Activated naive CD8-positive, alpha-beta T cell treated with anti-CD3 and anti-CD28 coated beads, Interleukin-2, amount 50 U/mL, for 24 hours (primary cell): ENCODE results near the gene EMILIN1.
"Not testable (repeated sequence)": the region's sequence is repeated elsewhere in the genome, so short reads cannot be mapped to it uniquely, and the experiment has no call there.

ENCODE experiments used
- ATAC-seq: fragments of 150-1000 bp; cut with Tn5 transposase; one replicate; pipeline ENCODE4 v1.10.0; 2021
- DNase-seq: peaks from one replicate; pipeline ENCODE4 v3.0.0; 2021
- H3K27ac Mint-ChIP-seq: one replicate; pipeline ENCODE4 v1.8.0; 2021; ENCODE audit warnings: mild to moderate bottlenecking, mixed read lengths
- H3K27me3 Mint-ChIP-seq: one replicate; pipeline ENCODE4 v1.8.0; 2021; ENCODE audit warnings: mixed read lengths
- H3K36me3 Mint-ChIP-seq: one replicate; pipeline ENCODE4 v1.8.0; 2021; ENCODE audit warnings: low read depth, mixed read lengths
- H3K4me1 Mint-ChIP-seq: one replicate; pipeline ENCODE4 v1.8.0; 2021; ENCODE audit warnings: mixed read lengths
- H3K4me3 Mint-ChIP-seq: one replicate; pipeline ENCODE4 v1.8.0; 2021; ENCODE audit warnings: mild to moderate bottlenecking, moderate library complexity, mixed read lengths
- H3K9me3 Mint-ChIP-seq: one replicate; pipeline ENCODE4 v1.8.0; 2021; ENCODE audit warnings: mixed read lengths

Gene EMILIN1

DNA sequence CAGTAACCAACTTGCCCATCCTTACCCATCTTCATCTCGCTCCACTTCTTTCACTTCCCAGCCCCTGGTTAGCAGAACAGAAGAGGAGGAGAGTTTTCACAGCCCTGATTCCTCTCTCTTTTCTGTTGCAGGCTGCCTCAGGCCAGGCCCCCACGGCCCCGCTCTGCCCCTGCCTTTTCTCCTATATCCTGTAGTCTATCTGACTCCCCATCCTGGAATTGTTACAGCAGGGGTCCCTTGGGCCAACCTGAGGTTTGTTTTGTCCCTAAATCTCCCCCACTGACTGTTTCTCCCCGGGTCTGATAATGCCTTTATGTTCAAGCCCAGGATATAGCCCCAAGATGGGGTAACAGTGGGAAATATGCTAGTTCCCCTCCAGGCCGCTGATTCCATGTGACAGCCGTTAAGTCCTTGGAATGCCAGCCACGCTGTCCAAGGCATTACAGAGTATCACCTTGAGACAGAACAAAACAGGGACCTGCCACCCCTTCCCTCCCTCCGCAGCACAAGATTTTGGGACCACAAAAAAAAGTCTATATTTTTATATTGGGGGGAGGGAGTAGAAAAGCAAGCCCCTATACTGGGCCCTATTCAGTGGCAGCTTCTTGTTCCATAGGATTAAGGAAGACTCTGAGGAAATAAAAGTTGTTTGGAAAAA is 8.3 kb upstream of the EMILIN1 start:
- no peaks in the 10 kb centered on the region for H3K9me3 Mint-ChIP-seq
- H3K4me1 Mint-ChIP-seq: peaks cover 55% of the 10 kb centered on the region
- no peak for ATAC-seq

DNA sequence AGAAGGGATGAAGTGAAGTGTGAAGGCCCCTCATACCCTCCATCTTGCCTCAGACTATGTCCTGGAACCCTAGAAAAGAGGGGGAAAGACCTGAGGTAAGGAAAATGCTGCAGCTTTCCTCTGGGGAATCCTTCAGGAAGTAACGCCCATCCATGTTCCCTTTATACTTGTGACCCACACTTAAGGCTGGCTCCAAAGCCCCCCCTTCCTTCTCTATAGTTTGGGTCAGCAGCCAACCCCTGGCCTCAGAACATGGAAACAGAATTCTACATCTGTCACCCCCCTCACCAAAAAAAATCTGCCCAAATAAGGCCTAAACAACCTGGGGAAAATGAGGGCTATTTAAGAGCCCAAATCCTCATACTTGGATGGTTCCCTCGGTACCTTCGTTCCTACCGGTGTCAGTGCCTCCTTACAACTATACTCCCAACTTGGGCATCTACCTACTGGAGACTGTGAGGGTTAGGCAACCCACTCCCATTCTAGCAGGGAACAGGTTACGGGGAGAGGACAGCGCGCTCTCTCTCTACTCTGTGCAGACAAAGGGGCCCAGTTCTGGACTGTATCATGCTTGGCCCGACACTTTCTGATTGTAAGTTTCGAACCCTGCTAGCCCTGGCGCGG is 7.7 kb upstream of the EMILIN1 start:
- DNase-seq: no peak
- Mint-ChIP-seq H3K4me1 (peaks cover 61% of the 10 kb centered on the region), H3K9me3 (no peaks in the 10 kb centered on the region), H3K27me3 (no peaks in the 10 kb centered on the region), H3K36me3 (peaks cover 30% of the 10 kb centered on the region), H3K4me3 (peak overlapping the region; percentile 97), H3K27ac (peak overlapping the region; percentile 92)
- ATAC-seq: no peak

More for the DNA sequence above, 8.3 kb upstream of the EMILIN1 start:
- Mint-ChIP-seq H3K4me3 (peak overlapping the region; percentile 97), H3K36me3 (peaks cover 34% of the 10 kb centered on the region), H3K27me3 (no peaks in the 10 kb centered on the region), H3K27ac (peak overlapping the region; percentile 92)
- no peak for DNase-seq

DNA sequence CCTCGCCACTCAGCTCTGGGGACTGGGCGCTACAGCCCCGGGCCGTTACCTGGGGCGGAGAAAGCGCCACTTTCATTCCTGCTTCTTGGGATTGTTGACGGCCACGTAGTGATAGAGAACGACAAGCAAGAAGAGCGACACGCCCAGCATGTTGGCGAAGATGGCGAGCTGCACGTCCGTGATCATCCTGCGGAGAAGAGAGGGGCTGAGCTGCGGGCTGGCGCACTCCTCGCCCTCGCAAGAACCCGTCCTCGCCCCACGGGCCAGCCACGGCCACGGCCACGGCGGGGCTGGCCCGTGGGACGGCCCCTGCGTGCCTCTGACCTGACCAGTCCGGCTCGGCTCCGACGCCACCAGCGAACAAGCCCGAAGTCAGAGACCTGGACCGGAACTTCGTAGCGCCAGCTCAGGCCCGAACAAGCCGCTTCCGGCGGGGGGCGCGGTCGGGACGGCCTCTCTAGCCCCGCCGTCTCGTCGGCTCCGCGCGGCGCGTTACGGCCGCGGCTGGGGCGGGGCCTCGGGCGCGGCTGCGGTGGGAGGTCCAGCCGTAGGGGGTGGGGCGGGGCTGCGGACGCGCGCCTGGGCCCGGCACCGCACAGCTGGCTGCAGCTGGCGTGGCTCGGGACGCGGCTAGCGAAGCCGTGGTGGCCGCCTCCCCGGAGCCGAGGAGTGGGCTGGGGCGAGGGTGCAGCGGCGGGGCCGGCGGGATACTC is 7.0 kb upstream of the EMILIN1 start, which contains the start of gene OST4:
Gene OST4, minus strand, starts transcription at position 378 of the 713 bp plus-strand sequence.
- peaks cover 26% of the 10 kb centered on the region for H3K36me3 Mint-ChIP-seq
- H3K27ac Mint-ChIP-seq: peak within 1 kb of the TSS; percentile 92
- H3K4me3 Mint-ChIP-seq: peak within 1 kb of the TSS; percentile 97
- peaks cover 67% of the 10 kb centered on the region for H3K4me1 Mint-ChIP-seq
- peak; percentile 93 for ATAC-seq
- H3K27me3 Mint-ChIP-seq: no peaks in the 10 kb centered on the region
- no peaks in the 10 kb centered on the region for H3K9me3 Mint-ChIP-seq
- DNase-seq: peak; percentile 92

DNA sequence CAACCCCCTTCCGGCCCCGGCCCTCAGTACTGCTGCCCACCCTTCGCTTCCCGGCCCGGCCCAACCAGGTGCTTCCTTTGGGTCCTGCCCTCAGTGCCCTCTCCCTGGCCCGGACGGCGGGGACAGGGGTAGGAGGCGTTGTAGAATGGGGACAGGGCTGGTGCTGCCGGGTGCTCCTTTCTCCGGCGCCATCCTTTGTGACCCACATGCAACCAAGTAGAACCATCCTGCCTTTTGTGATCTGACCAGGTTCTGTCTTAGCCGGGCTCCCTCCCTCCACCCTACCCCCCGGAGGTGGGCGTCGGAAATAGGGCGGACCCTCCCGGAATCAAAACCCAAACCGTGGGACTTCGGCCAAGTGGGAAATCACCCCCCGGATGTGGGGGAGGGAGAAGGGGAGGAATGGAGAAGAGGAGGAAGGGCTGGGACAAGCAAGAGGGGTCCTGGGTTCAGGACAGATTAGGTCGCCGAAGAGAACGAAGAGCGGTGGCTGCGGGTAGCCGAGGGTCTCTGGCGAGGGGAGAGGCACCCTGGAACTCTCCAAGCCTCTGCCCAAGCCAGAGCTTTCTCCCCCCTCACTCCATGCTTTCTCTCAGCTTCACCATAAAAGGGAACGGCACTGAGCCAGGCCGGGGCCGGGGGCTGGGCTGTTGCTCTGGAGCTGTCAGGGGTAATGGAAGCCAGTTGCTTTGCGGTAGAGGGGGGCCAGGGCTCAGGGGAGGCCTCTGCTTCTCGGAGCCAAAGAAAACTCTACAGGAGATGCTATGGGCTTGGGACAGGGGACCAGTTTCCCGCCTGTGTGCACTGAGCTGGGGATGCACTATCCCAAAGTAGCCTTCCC is 6.2 kb upstream of the EMILIN1 start:
- Mint-ChIP-seq H3K27ac (peak overlapping the region; percentile 85), H3K4me3 (peak overlapping the region; percentile 82), H3K9me3 (no peaks in the 10 kb centered on the region), H3K27me3 (no peaks in the 10 kb centered on the region), H3K4me1 (peaks cover 67% of the 10 kb centered on the region), H3K36me3 (peaks cover 25% of the 10 kb centered on the region)
- DNase-seq (peak; percentile 63), ATAC-seq (peak; percentile 27)

DNA sequence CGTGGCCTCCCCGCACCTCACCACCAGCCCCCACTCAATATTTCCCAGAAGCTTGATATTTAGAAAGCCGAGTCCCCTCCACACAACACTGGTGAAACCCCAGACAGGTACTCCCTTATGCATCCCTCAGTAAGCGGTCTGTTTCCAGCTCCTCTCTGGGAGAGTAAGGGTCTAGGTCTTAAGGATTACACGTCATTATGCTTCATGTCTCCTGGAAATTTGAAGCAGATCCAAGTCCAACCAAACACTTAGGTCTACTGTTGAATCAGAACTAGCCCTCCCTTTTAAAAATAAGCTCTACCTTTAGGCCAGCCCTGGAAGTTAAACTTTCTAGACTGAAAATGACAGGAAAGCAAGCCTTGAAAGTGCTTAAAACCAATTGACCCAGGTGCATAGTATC is 5.5 kb upstream of the EMILIN1 start:
- no peaks in the 10 kb centered on the region for H3K27me3 Mint-ChIP-seq
- ATAC-seq: no peak

DNA sequence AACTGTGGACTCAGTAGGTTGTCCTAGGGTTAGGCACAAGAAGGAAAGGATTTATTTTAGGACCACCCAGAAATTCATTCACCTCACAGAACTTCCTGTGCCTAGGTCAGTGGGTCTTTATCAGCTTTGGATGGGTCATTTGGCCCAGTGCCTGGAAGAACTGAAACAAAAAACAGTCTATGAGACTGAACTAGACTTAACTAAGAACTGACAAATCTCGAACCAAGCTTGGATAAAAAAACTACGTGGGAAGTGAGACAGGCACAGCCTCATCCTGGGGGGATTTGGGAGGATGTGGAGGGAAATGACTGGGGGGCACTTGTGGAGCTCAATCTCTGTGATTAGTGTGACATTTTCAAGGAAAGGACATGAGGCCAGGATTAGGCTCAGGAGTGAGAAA is 4.6 kb upstream of the EMILIN1 start:
- no peaks in the 10 kb centered on the region for H3K9me3 Mint-ChIP-seq
- H3K27ac Mint-ChIP-seq: peak overlapping the region; percentile 41
- DNase-seq (no peak), ATAC-seq (no peak)
- peaks cover 13% of the 10 kb centered on the region for H3K36me3 Mint-ChIP-seq
- no peak overlapping the region for H3K4me3 Mint-ChIP-seq
- no peaks in the 10 kb centered on the region for H3K27me3 Mint-ChIP-seq
- peaks cover 68% of the 10 kb centered on the region for H3K4me1 Mint-ChIP-seq

More for the DNA sequence above, 5.5 kb upstream of the EMILIN1 start:
- DNase-seq: no peak
- peaks cover 20% of the 10 kb centered on the region for H3K36me3 Mint-ChIP-seq
- no peaks in the 10 kb centered on the region for H3K9me3 Mint-ChIP-seq
- H3K4me3 Mint-ChIP-seq: peak overlapping the region; percentile 82
- H3K4me1 Mint-ChIP-seq: peaks cover 69% of the 10 kb centered on the region
- H3K27ac Mint-ChIP-seq: peak overlapping the region; percentile 85

DNA sequence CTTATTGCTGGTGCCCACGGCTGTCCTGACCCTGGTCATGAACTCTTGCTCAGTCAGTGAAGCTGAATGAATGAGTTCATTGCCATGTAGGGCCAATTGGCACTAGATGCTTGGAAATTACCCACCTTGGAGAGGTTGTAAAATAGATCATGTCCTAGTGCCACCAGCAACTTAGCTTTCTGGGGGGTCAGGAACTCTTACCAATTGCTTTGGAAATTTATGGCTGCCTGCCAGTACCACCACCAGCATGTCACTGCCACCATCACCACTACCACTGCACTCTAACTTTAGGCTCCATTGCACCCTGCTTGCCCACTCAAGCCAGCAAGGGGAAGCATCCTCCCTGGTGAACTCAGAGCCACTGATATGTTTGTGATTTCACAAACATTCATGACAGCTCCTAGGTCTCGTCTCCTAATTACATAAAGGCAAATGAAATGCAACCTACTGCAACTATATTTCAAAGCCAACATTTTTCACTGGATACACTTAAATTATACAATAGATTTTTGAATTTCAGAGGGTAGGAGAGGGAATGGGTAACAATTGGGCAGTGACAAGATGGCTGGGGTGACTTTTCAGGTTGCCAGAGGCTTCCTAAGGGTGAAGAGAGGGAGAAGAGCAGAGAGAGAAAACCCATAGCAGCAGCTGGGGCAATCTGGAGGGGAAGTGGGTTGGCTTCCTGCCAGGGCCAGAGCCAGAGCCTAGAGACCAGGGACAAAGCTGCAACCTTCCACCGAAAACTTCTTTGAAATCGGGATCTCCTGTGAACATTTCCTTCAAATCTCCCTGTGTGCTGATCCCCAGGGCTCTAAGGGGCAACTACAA is 3.5 kb upstream of the EMILIN1 start:
- Mint-ChIP-seq H3K4me3 (peak overlapping the region; percentile 36), H3K27me3 (no peaks in the 10 kb centered on the region), H3K36me3 (peaks cover 2% of the 10 kb centered on the region), H3K9me3 (no peaks in the 10 kb centered on the region), H3K4me1 (peaks cover 57% of the 10 kb centered on the region), H3K27ac (peak overlapping the region; percentile 30)
- DNase-seq (peak; percentile 33), ATAC-seq (no peak)

DNA sequence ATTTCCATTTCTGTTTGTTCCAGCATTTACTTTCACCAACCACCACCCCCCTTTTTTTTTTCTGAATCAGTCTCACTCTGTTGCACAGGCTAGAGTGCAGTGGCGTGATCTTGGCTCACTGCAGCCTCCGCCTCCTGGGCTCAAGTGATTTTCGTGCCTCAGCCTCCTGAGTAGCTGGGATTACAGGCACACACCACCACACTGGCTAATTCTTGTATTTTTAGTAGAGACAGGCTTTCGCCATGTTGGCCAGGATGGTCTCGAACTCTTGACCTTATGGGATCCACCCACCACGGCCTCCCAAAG is 2.9 kb upstream of the EMILIN1 start:
- not testable (repeated sequence) for H3K27me3 Mint-ChIP-seq, H3K9me3 Mint-ChIP-seq, DNase-seq, H3K36me3 Mint-ChIP-seq, ATAC-seq
- peak overlapping the region; percentile 36 for H3K4me3 Mint-ChIP-seq
- H3K27ac Mint-ChIP-seq: peak overlapping the region; percentile 30
- H3K4me1 Mint-ChIP-seq: peaks cover 57% of the 10 kb centered on the region

DNA sequence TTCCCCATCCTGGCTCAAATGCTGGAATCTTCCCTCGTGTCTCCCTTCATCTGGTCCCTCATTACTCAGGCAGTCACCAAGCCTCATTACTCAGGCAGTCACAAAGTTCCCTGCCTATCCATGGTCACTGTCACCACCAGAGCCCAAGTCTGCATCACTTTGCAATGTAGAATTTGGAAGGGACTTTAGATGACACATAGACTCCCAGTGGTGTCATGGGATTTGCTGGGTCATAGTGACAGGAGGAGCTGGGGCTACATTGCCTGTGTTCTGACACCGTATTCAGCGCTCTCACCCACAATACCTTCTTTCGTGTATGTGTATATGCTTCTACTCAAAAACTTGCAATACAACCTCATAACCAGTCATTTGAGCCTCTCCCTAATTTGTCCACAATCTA is 2.1 kb upstream of the EMILIN1 start:
- no peaks in the 10 kb centered on the region for H3K27me3 Mint-ChIP-seq
- peaks cover 58% of the 10 kb centered on the region for H3K4me1 Mint-ChIP-seq
- no peak for ATAC-seq
- peak overlapping the region; percentile 28 for H3K27ac Mint-ChIP-seq
- no peaks in the 10 kb centered on the region for H3K36me3 Mint-ChIP-seq
- no peak overlapping the region for H3K4me3 Mint-ChIP-seq
- no peak for DNase-seq
- no peaks in the 10 kb centered on the region for H3K9me3 Mint-ChIP-seq

DNA sequence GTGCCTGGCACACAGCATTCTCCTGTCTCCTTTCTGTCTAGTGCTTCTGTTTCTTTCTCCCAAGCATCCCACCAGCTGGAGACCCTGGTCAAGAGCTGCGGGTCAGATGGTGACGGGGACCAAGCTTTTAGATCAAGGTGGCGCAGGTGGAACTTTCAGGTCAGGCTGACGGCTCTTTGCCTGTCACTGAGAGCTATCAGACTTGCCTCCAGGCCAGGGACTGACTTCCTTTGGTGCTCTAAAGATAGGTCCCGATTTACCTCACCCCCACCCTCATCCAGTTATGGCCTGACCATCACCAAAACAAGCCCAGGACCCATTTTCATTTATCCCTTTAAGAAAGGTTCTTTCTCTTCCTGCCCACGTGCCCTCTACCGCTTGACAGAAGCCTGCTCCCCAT is 1.2 kb upstream of the EMILIN1 start:
- ATAC-seq (no peak), DNase-seq (no peak)
- H3K9me3 Mint-ChIP-seq: no peaks in the 10 kb centered on the region
- H3K27me3 Mint-ChIP-seq: no peaks in the 10 kb centered on the region
- no peaks in the 10 kb centered on the region for H3K36me3 Mint-ChIP-seq
- no peak overlapping the region for H3K4me3 Mint-ChIP-seq
- peaks cover 61% of the 10 kb centered on the region for H3K4me1 Mint-ChIP-seq
- H3K27ac Mint-ChIP-seq: no peak overlapping the region

DNA sequence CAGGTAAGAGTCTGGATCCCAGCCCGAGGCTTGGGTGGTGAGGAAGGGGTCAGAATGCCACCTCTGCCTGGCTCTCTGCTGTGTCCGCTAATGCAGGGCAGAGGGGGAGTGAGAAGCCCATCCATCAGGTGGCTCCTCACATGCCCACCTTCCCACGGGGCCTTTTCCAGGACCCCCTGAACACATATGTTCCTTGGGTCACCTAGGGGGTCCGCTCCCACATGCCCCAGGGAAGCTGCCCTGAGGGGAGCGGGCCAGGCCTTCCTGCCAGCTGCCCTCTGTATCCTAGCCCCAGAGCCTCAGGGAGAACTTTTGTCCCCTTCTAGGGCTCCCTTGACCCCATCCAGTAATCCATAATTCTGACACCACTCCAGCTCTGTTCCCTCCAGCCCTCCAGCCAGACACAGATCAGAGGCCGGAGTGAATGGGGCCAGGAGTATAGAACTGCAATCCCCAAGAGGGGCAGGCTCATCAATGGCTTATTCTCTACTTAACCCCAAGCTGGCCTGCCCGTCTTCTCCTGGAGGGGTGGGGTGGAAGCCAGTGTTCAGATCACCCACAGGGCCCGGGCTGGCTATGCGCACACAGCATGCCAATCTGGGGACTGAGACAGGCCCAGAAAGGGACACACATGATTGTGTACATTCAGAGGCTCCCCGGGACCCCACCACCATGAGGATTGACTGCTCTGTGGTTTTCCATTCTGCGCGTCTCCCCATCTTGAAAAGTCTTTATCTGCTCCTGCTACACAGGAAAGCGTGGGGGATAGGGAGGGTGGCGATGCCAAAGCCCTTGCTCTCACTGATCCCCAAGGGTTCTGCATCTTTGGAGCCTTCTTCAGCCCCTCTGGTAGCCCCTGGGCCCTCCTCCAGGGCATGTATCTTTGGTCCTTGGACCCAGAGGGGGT is 1.1 kb downstream of the EMILIN1 start:
- no peak overlapping the region for H3K4me3 Mint-ChIP-seq
- H3K27ac Mint-ChIP-seq: no peak overlapping the region
- no peaks in the 10 kb centered on the region for H3K27me3 Mint-ChIP-seq
- H3K9me3 Mint-ChIP-seq: no peaks in the 10 kb centered on the region
- DNase-seq (no peak), ATAC-seq (no peak)
- H3K36me3 Mint-ChIP-seq: no peaks in the 10 kb centered on the region
- H3K4me1 Mint-ChIP-seq: peaks cover 41% of the 10 kb centered on the region

DNA sequence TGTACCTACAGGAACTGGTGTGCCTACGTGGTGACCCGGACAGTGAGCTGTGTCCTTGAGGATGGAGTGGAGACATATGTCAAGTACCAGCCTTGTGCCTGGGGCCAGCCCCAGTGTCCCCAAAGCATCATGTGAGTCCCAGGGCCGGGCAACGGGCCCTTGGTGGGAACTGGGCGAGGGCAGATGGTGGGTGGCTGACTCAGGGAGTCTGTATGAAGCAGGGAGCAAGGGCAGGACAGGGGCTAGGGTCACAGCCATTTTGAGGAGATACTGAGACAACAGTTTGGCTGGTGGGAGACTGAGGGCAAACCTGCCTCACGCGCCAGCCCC is 1.7 kb downstream of the EMILIN1 start:
- Mint-ChIP-seq H3K4me3 (no peak overlapping the region), H3K9me3 (no peaks in the 10 kb centered on the region), H3K36me3 (no peaks in the 10 kb centered on the region), H3K27ac (no peak overlapping the region), H3K27me3 (no peaks in the 10 kb centered on the region), H3K4me1 (peaks cover 37% of the 10 kb centered on the region)
- ATAC-seq (no peak), DNase-seq (no peak)

DNA sequence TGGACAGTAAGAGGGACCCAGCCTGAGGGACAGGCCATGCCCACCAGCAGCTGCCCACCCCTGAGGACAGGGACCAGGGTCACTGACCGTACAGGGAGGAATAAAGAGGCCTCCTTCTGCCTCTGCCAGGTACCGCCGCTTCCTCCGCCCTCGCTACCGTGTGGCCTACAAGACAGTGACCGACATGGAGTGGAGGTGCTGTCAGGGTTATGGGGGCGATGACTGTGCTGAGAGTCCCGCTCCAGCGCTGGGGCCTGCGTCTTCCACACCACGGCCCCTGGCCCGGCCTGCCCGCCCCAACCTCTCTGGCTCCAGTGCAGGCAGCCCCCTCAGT is 2.2 kb downstream of the EMILIN1 start:
- H3K9me3 Mint-ChIP-seq: no peaks in the 10 kb centered on the region
- DNase-seq (no peak), ATAC-seq (no peak)
- H3K27me3 Mint-ChIP-seq: no peaks in the 10 kb centered on the region
- H3K36me3 Mint-ChIP-seq: no peaks in the 10 kb centered on the region
- peak overlapping the region; percentile 94 for H3K27ac Mint-ChIP-seq
- H3K4me3 Mint-ChIP-seq: peak overlapping the region; percentile 74
- H3K4me1 Mint-ChIP-seq: peaks cover 37% of the 10 kb centered on the region
